ENCODE data around the gene HSF4.

HSF4 gene

DNA sequence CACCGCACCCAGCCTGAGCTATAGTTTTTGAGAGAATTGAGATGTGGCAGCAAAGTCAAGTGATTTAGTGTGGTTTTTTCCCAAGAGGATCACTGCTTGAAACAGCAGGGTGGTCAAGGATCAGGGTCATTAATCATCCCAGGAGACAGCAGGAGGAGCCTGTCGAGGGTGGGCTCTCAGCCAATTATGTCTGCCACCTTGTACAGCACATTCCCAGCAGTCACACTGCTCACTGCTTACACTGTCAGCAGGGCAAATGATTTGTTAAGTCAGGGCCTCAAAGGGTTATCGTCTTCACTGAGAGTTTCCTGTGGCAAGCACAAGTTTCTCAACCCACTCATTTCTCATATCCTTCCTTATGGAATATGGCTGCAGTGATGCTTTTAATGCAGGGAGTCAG lies 26.9 kb upstream of the HSF4 start:
- no peak for TF ChIP-seq TAF1 (IDR thresholded peaks at IDR 0.05; ENCODE audit: low read depth, low read length)
- no peak for TF ChIP-seq PAX5 (IDR thresholded peaks at IDR 0.05; ENCODE audit: insufficient read depth, low read length, severe bottlenecking)
- no peak for TF ChIP-seq POU2F2 (IDR thresholded peaks at IDR 0.05; ENCODE audit: low read depth, low read length)
- TF ChIP-seq SPI1 (IDR thresholded peaks at IDR 0.05; ENCODE audit: low read depth, low read length) = no peak
- no peak for TF ChIP-seq POLR2AphosphoS5 (IDR thresholded peaks at IDR 0.05; ENCODE audit: low read depth, low read length)
- TF ChIP-seq POLR2A (IDR thresholded peaks at IDR 0.05; ENCODE audit: low read depth, low read length) = no peak
- FAIRE-seq (no peak), DNase-seq (ENCODE audit: insufficient read length, low spot score) (no peak)

GRCh38 chr16:67141391-67141790 lies 23.2 kb upstream of the HSF4 start:
- TF ChIP-seq PAX5 (IDR thresholded peaks at IDR 0.05; ENCODE audit: insufficient read depth, low read length, severe bottlenecking) (no peak), SPI1 (IDR thresholded peaks at IDR 0.05; ENCODE audit: low read depth, low read length) (no peak), TAF1 (IDR thresholded peaks at IDR 0.05; ENCODE audit: low read depth, low read length) (no peak), POU2F2 (IDR thresholded peaks at IDR 0.05; ENCODE audit: low read depth, low read length) (no peak), POLR2AphosphoS5 (IDR thresholded peaks at IDR 0.05; ENCODE audit: low read depth, low read length) (no peak), POLR2A (IDR thresholded peaks at IDR 0.05; ENCODE audit: low read depth, low read length) (no peak)
- DNase-seq (ENCODE audit: insufficient read length, low spot score) (no peak), FAIRE-seq (no peak)

GRCh38 chr16:67142342-67142741 lies 22.2 kb upstream of the HSF4 start:
- TF ChIP-seq POLR2A (IDR thresholded peaks at IDR 0.05; ENCODE audit: low read depth, low read length) (no peak), TAF1 (IDR thresholded peaks at IDR 0.05; ENCODE audit: low read depth, low read length) (no peak), POU2F2 (IDR thresholded peaks at IDR 0.05; ENCODE audit: low read depth, low read length) (no peak), POLR2AphosphoS5 (IDR thresholded peaks at IDR 0.05; ENCODE audit: low read depth, low read length) (no peak), SPI1 (IDR thresholded peaks at IDR 0.05; ENCODE audit: low read depth, low read length) (no peak), PAX5 (IDR thresholded peaks at IDR 0.05; ENCODE audit: insufficient read depth, low read length, severe bottlenecking) (no peak)
- DNase-seq (ENCODE audit: insufficient read length, low spot score) = no peak
- no peak for FAIRE-seq

DNA sequence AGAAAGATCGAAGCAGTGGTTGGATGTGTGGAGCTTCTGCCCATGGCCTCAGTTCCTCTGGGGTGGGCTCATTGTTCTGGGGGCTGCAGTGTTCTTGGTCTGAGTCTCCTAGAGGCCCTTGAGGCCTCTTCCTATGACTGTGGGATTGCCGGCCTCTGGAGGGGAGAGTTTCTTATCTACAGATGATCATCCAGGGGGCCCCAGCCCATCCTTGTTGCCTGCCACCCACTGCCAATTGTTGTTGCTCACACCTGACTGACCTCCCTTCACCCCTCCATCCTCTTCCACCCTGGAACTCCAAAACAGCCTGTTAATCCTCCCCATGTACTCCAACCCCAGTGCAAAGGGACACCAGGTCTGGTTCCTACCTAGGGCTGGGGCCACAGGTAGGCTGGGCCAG lies 19.6 kb upstream of the HSF4 start:
- no peak for FAIRE-seq
- TF ChIP-seq POLR2AphosphoS5 (IDR thresholded peaks at IDR 0.05; ENCODE audit: low read depth, low read length) = no peak
- TF ChIP-seq PAX5 (IDR thresholded peaks at IDR 0.05; ENCODE audit: insufficient read depth, low read length, severe bottlenecking) = no peak
- TF ChIP-seq POLR2A (IDR thresholded peaks at IDR 0.05; ENCODE audit: low read depth, low read length) = no peak
- TF ChIP-seq TAF1 (IDR thresholded peaks at IDR 0.05; ENCODE audit: low read depth, low read length) = no peak
- no peak for TF ChIP-seq POU2F2 (IDR thresholded peaks at IDR 0.05; ENCODE audit: low read depth, low read length)
- TF ChIP-seq SPI1 (IDR thresholded peaks at IDR 0.05; ENCODE audit: low read depth, low read length) = no peak
- DNase-seq (ENCODE audit: insufficient read length, low spot score) = no peak

- DNase-seq (ENCODE audit: insufficient read length, low spot score) (no peak), FAIRE-seq (no peak)
- TF ChIP-seq POLR2A (IDR thresholded peaks at IDR 0.05; ENCODE audit: low read depth, low read length) (no peak), SPI1 (IDR thresholded peaks at IDR 0.05; ENCODE audit: low read depth, low read length) (no peak), TAF1 (IDR thresholded peaks at IDR 0.05; ENCODE audit: low read depth, low read length) (no peak), PAX5 (IDR thresholded peaks at IDR 0.05; ENCODE audit: insufficient read depth, low read length, severe bottlenecking) (no peak), POLR2AphosphoS5 (IDR thresholded peaks at IDR 0.05; ENCODE audit: low read depth, low read length) (no peak)
Observed at GRCh38 chr16:67145746-67146145, 18.8 kb upstream of the HSF4 start.

DNA sequence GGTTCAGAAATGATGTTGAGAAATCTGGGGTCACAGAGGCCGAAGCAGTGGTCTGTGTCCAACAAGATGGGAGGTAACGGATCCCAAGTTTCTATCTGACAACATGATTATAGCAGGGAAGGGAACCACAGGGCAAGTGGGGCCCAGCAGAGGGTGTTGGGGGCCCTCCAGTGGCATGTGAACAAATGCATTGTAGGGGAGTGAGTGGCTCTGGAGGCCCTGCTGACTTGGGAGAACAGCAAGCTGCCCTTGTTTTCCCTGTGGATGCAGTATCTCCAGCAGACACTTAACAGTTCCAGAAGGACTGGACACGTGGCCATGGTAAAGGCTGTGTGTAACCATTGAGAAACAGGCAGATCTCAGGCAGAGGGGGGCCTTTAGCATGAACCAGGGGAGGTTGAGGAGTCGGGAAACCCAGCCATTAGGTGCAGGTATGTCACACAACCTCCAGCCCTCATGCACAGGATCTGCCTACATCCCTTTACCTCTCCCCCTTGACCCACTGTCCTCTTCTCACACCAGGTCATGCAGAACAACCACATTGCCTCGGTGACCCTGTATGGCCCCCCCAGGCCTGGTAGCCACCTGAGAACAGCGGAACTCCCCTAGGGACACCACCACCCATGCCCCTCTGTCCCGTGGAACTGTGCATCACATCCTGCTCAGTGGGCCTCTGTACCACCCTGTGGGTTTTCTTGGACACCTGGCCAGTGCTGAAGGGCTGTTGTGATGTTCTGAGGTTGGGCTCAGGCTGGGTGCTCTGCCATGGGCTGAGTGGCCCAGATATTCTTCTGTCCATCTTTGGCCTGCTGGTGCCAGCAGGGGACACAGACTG lies 17.8 kb upstream of the HSF4 start:
- FAIRE-seq = no peak
- DNase-seq (ENCODE audit: insufficient read length, low spot score) = no peak
- no peak for TF ChIP-seq TAF1 (IDR thresholded peaks at IDR 0.05; ENCODE audit: low read depth, low read length)
- TF ChIP-seq POLR2AphosphoS5 (IDR thresholded peaks at IDR 0.05; ENCODE audit: low read depth, low read length) = no peak
- no peak for TF ChIP-seq POLR2A (IDR thresholded peaks at IDR 0.05; ENCODE audit: low read depth, low read length)
- no peak for TF ChIP-seq SPI1 (IDR thresholded peaks at IDR 0.05; ENCODE audit: low read depth, low read length)
- no peak for TF ChIP-seq POU2F2 (IDR thresholded peaks at IDR 0.05; ENCODE audit: low read depth, low read length)
- no peak for TF ChIP-seq PAX5 (IDR thresholded peaks at IDR 0.05; ENCODE audit: insufficient read depth, low read length, severe bottlenecking)

DNA sequence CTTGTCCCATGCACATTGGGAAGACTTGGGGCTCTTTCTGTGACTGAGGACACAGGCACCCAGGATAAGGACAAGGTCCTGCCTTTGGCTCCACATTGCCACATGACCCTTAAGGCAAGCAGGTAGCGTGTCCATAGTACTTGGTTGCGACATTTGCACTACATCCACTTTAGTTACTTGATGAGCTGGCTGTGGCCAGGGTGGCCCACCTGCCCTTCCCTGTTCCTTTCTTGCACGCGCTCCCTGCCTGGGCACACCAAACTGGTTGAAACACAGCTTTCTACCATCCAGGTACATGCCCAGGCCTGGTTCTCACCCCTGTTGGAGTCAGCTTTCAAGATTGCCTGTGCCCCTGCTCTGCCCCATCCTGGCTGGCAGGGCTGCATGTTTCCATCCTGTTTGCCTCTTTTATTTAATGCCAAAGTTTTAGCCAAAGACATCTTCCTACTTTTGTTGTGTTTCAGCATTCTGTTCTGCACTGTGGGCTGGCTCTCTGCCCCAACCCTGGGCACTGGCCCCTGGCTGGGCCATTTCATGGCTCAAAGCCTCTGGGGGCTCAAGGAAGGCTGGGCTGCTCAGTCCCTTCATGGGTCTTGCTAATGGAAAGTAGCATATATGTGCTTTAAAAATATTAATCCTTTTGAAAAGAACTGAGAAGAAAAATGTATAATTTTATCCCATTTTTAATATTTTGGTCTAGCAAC lies 17.0 kb upstream of the HSF4 start:
- no peak for TF ChIP-seq SPI1 (IDR thresholded peaks at IDR 0.05; ENCODE audit: low read depth, low read length)
- TF ChIP-seq PAX5 (IDR thresholded peaks at IDR 0.05; ENCODE audit: insufficient read depth, low read length, severe bottlenecking) = no peak
- TF ChIP-seq TAF1 (IDR thresholded peaks at IDR 0.05; ENCODE audit: low read depth, low read length) = no peak
- no peak for TF ChIP-seq POU2F2 (IDR thresholded peaks at IDR 0.05; ENCODE audit: low read depth, low read length)
- TF ChIP-seq POLR2A (IDR thresholded peaks at IDR 0.05; ENCODE audit: low read depth, low read length) = no peak
- no peak for TF ChIP-seq POLR2AphosphoS5 (IDR thresholded peaks at IDR 0.05; ENCODE audit: low read depth, low read length)
- DNase-seq (ENCODE audit: insufficient read length, low spot score) (no peak), FAIRE-seq (no peak)

DNA sequence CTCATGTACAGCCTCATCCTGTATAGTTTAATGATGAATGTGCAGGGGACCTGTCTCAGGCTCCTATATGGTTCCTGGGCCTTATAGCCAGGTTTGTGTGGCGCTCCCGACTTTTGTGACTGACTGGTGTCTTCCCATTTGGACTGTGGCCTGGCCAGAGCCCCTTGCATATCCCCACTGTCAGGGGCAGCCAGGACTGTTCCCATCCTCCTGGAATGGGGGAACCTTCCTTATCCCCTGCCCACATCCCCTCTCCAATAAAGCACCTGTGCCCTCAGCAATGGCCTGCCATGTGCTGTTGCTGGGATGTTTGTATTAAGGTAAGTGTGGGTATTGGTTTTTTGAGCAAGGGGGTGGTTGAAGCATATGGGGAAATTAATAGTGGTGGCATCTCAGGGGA lies 16.3 kb upstream of the HSF4 start:
- no peak for TF ChIP-seq PAX5 (IDR thresholded peaks at IDR 0.05; ENCODE audit: insufficient read depth, low read length, severe bottlenecking)
- no peak for TF ChIP-seq SPI1 (IDR thresholded peaks at IDR 0.05; ENCODE audit: low read depth, low read length)
- no peak for TF ChIP-seq TAF1 (IDR thresholded peaks at IDR 0.05; ENCODE audit: low read depth, low read length)
- no peak for TF ChIP-seq POLR2A (IDR thresholded peaks at IDR 0.05; ENCODE audit: low read depth, low read length)
- no peak for FAIRE-seq
- no peak for DNase-seq (ENCODE audit: insufficient read length, low spot score)

DNA sequence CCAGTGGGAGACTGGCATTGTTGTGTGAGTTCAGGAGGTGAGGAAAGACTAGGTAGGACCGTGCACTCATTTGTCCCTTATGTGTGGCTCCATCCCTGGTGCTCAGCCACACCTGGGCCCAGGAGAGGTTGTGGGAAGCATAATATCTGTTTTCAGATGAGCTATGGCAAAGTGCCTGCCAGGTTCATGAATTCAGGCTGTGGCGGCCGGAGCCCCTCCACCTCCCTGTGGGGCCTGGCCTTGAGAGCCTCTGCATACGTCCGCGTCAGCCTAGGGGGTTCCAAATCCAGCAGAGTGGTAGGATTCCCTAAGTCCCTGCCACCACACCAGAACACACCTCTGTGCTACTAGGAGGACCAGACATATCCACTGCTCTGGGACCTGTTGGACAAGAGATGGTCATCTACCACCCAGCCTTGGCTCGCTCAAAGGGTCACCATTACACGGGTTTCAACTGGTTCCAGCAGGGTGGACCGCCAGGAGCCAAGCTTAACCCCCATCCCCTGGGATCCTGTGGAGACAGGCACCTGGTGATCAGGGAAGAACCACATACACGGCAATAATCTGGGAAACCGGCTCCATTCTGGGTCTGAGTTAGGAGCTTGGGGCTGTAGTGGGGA lies 15.8 kb upstream of the HSF4 start:
- TF ChIP-seq SPI1 (IDR thresholded peaks at IDR 0.05; ENCODE audit: low read depth, low read length) (no peak), PAX5 (IDR thresholded peaks at IDR 0.05; ENCODE audit: insufficient read depth, low read length, severe bottlenecking) (no peak), POLR2AphosphoS5 (IDR thresholded peaks at IDR 0.05; ENCODE audit: low read depth, low read length) (no peak), POU2F2 (IDR thresholded peaks at IDR 0.05; ENCODE audit: low read depth, low read length) (no peak), POLR2A (IDR thresholded peaks at IDR 0.05; ENCODE audit: low read depth, low read length) (no peak), TAF1 (IDR thresholded peaks at IDR 0.05; ENCODE audit: low read depth, low read length) (no peak)
- DNase-seq (ENCODE audit: insufficient read length, low spot score) (no peak), FAIRE-seq (no peak)
